Thyroid gland (tissue), 4 donors: ENCODE results near the gene ACOT2. TPM values are rescaled to one million over a fixed set of nuclear protein-coding genes. Genes with fewer than 3 reads are reported as not detected.

Experiments used
- DNase-seq, 2 donors: peaks; one replicate each; pipeline ENCODE4 v3.0.0-alpha.2; 2019
- H3K27ac ChIP-seq, 3 donors: fragments of 200-600 bp; sonication (generic); 1 replicate in 2 of 3; 2 replicates in 1 of 3; pipeline ENCODE4 v1.5.1; 2016 to 2019; ENCODE audit warnings: mild to moderate bottlenecking in 1 of 3, moderate library complexity in 1 of 3
- H3K27me3 ChIP-seq: fragments of 200-600 bp; sonication (generic); one replicate; pipeline ENCODE4 v1.5.1; 2019
- H3K36me3 ChIP-seq, 2 donors: fragments of 200-600 bp; sonication (generic); one replicate each; pipeline ENCODE4 v1.5.1; 2016 to 2019
- H3K4me1 ChIP-seq, 2 donors: fragments of 200-600 bp; sonication (generic); one replicate each; pipeline ENCODE4 v1.5.1; 2017 to 2019
- H3K4me3 ChIP-seq, 3 donors: fragments of 200-600 bp; sonication (generic); replicated peaks in 1 of 3; 1 replicate in 2 of 3; 2 replicates in 1 of 3; pipeline ENCODE4 v1.5.1; 2016; ENCODE audit warnings: mild to moderate bottlenecking in 1 of 3
- H3K9me3 ChIP-seq: fragments of 200-600 bp; sonication (generic); one replicate; pipeline ENCODE4 v1.5.1; 2017
- CTCF ChIP-seq, 6 experiments: fragments of 200-600 bp in 3 of 6; fragments of 450-650 bp in 3 of 6; sonication (generic) in 3 of 6; IDR thresholded peaks; one replicate each; pipeline ENCODE4 v1.5.1; 2016 to 2019; ENCODE audit warnings: antibody characterized with exemption in 6 of 6, mild to moderate bottlenecking in 2 of 6, inconsistent platforms in 1 of 6, moderate library complexity in 1 of 6
- POLR2A ChIP-seq, 2 donors: fragments of 450-650 bp; IDR thresholded peaks; one replicate each; pipeline ENCODE4 v1.6.1; 2017; ENCODE audit warnings: antibody characterized with exemption in 2 of 2, mild to moderate bottlenecking in 2 of 2, moderate library complexity in 1 of 2
- WGBS, 2 donors: methylation state at CpG; one replicate each; pipeline ENCODE4 v1.1.5; 2017; 5-methylcytosine and 5-hydroxymethylcytosine counted together
- intact Hi-C: fragments of 100-400 bp; cut with DNase I; formaldehyde crosslinking; loops from one replicate; pipeline ENCODE4 v1.15.1; 2023
- total RNA-seq, 4 donors: library from RNA; depleted of rRNA; stranded (reverse); fragments of >200 nt; gene quantifications; one replicate each; pipeline ENCODE4 v1.2.3, GENCODE V29; 2016

Gene ACOT2
- total RNA-seq, 4 donors from 2014 or later, result 8.0 to 69.3 (median 47.4) TPM

- DNase-seq, result peak; percentile 43 to 55
- 6 to 9% methylated on average over 11 to 20 of the region's 89 CpGs for WGBS, 2 donors
- peak in 4 of 6 experiments; percentile 19 to 32 (median 24) for TF ChIP-seq CTCF (IDR thresholded peaks at IDR 0.05)
- peak in 1 of 2 donors; percentile 20 for TF ChIP-seq POLR2A (IDR thresholded peaks at IDR 0.05)
- Histone ChIP-seq H3K9me3 (no peaks in the 10 kb centered on the region), H3K4me1 (no peaks in the 10 kb centered on the region), H3K27me3 (no peaks in the 10 kb centered on the region), H3K36me3 (no peaks in the 10 kb centered on the region), H3K27ac (peak within 1 kb of the TSS in 2 of 3 donors; percentile 33 to 45), H3K4me3 (peak within 1 kb of the TSS; percentile 37 to 68 (median 58))
- intact Hi-C loops, result no loop called here
Measured at GRCh38 chr14:73591690-73592449, 22.9 kb downstream of the ACOT2 start, which contains the start of gene ACOT4. ACOT4 (plus strand) TSS chr14:73591873; CDS start chr14:73591960, 87 bp downstream.

GRCh38 chr14:73594491-73594890 lies 25.5 kb downstream of the ACOT2 start:
- WGBS, 2 donors, result 93% methylated on average over 9 of the region's 9 CpGs
- H3K27me3 ChIP-seq, result no peaks in the 10 kb centered on the region
- intact Hi-C loops, result no loop called here

DNA sequence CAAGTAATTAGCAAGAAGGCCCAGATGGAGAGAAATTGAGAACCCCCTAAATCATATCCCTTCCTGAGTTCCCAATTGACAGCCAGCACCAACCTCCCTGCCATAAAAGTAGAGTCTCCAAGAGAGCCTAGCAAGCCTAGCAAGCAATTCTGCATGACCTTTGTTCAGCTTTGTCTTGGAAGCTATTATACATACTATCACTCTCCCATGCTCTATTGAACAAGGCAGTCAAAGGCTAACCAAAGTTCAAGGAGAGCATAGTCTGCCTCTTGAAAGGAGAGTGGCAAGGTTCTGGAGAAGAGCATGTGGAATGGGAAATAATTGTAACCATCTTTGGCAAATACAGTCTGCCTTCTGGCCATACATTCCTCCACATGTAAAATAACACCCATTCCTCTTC lies 30.5 kb downstream of the ACOT2 start:
- no peak for TF ChIP-seq POLR2A (IDR thresholded peaks at IDR 0.05)
- no peak for TF ChIP-seq CTCF (IDR thresholded peaks at IDR 0.05)
- Histone ChIP-seq H3K4me3 (no peak overlapping the region), H3K36me3 (no peaks in the 10 kb centered on the region), H3K27me3 (no peaks in the 10 kb centered on the region), H3K4me1 (no peaks in the 10 kb centered on the region), H3K27ac (no peak overlapping the region), H3K9me3 (no peaks in the 10 kb centered on the region)
- DNase-seq, result no peak
- intact Hi-C loops, result no loop called here

More at GRCh38 chr14:73594491-73594890, 25.5 kb downstream of the ACOT2 start:
- Histone ChIP-seq H3K36me3 (no peaks in the 10 kb centered on the region), H3K4me1 (no peaks in the 10 kb centered on the region), H3K4me3 (no peak overlapping the region), H3K27ac (no peak overlapping the region), H3K9me3 (no peaks in the 10 kb centered on the region)
- no peak for DNase-seq
- TF ChIP-seq POLR2A (IDR thresholded peaks at IDR 0.05) (no peak), CTCF (IDR thresholded peaks at IDR 0.05) (no peak)

DNA sequence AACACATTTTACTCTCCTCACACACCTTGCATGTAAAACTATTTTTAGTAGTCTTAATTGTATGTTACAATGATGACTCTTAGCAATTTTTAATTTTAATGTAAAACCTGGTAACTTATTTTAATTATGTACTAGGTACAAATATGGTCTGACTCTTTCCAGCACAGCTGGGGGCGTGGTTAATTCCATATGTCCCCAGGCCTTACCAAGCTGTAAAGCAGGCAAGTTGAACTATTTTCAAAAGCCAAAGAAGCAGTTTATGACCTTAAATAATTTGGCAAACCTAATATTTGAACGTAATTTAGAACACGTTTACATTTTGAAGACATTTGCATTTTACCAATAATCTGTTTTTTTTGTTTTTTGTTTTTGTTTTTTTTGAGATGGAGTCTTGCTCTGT lies 34.0 kb downstream of the ACOT2 start:
- DNase-seq, result no peak
- intact Hi-C loops, result no loop called here
- 89 to 92% methylated on average over 3 of the region's 3 CpGs for WGBS, 2 donors
- Histone ChIP-seq H3K4me3 (no peak overlapping the region), H3K4me1 (no peaks in the 10 kb centered on the region), H3K27ac (no peak overlapping the region), H3K9me3 (no peaks in the 10 kb centered on the region), H3K36me3 (no peaks in the 10 kb centered on the region), H3K27me3 (no peaks in the 10 kb centered on the region)
- no peak for TF ChIP-seq POLR2A (IDR thresholded peaks at IDR 0.05)
- TF ChIP-seq CTCF (IDR thresholded peaks at IDR 0.05), result no peak

- no peaks in the 10 kb centered on the region for H3K27me3 ChIP-seq
- H3K27ac ChIP-seq, result no peak overlapping the region
- intact Hi-C loops, result no loop called here
- H3K4me3 ChIP-seq, result no peak overlapping the region
- 85 to 97% methylated on average over 3 of the region's 3 CpGs for whole genome bisulfite sequencing, 2 donors
- no peaks in the 10 kb centered on the region for H3K4me1 ChIP-seq
- no peaks in the 10 kb centered on the region for H3K36me3 ChIP-seq
- no peak for DNase-seq
- H3K9me3 ChIP-seq, result no peaks in the 10 kb centered on the region
- TF ChIP-seq POLR2A (IDR thresholded peaks at IDR 0.05), result no peak
- no peak for TF ChIP-seq CTCF (IDR thresholded peaks at IDR 0.05)
Measured at GRCh38 chr14:73606271-73606670, 37.3 kb downstream of the ACOT2 start.
